ENCODE results near the gene LYPD3.

LYPD3 gene

GRCh38 chr19:43423779-43424178 is 41.6 kb downstream of the LYPD3 start:
- H3K4me3 ChIP-seq (ENCODE audit: low read depth, low read length) = no peak overlapping the region
- no peak for TF ChIP-seq CTCF (IDR thresholded peaks at IDR 0.05; ENCODE audit: low read depth, low read length)
- TF ChIP-seq MAX (IDR thresholded peaks at IDR 0.05; ENCODE audit: low read depth, low read length) = no peak
- TF ChIP-seq MYC (IDR thresholded peaks at IDR 0.05; ENCODE audit: low read depth, low read length) = no peak
- no peak for TF ChIP-seq POLR2A (IDR thresholded peaks at IDR 0.05; ENCODE audit: extremely low read depth, insufficient read length)
- DNase-seq (ENCODE audit: low read depth) = no peak

- no peak for TF ChIP-seq MYC (IDR thresholded peaks at IDR 0.05; ENCODE audit: low read depth, low read length)
- no peak for TF ChIP-seq POLR2A (IDR thresholded peaks at IDR 0.05; ENCODE audit: extremely low read depth, insufficient read length)
- TF ChIP-seq MAX (IDR thresholded peaks at IDR 0.05; ENCODE audit: low read depth, low read length) = no peak
- TF ChIP-seq CTCF (IDR thresholded peaks at IDR 0.05; ENCODE audit: low read depth, low read length) = no peak
- no peak overlapping the region for H3K4me3 ChIP-seq (ENCODE audit: low read depth, low read length)
- DNase-seq (ENCODE audit: low read depth) = no peak
Observed at GRCh38 chr19:43422689-43423066, 42.7 kb downstream of the LYPD3 start.

- TF ChIP-seq POLR2A (IDR thresholded peaks at IDR 0.05; ENCODE audit: extremely low read depth, insufficient read length) = no peak
- TF ChIP-seq MYC (IDR thresholded peaks at IDR 0.05; ENCODE audit: low read depth, low read length) = no peak
- no peak for TF ChIP-seq CTCF (IDR thresholded peaks at IDR 0.05; ENCODE audit: low read depth, low read length)
- no peak for TF ChIP-seq MAX (IDR thresholded peaks at IDR 0.05; ENCODE audit: low read depth, low read length)
- H3K4me3 ChIP-seq (ENCODE audit: low read depth, low read length) = no peak overlapping the region
- DNase-seq (ENCODE audit: low read depth) = no peak
Observed at GRCh38 chr19:43422000-43422688, 43.3 kb downstream of the LYPD3 start.

GRCh38 chr19:43420954-43421353 is 44.5 kb downstream of the LYPD3 start:
- H3K4me3 ChIP-seq (ENCODE audit: low read depth, low read length) = no peak overlapping the region
- TF ChIP-seq MAX (IDR thresholded peaks at IDR 0.05; ENCODE audit: low read depth, low read length) (no peak), MYC (IDR thresholded peaks at IDR 0.05; ENCODE audit: low read depth, low read length) (no peak), POLR2A (IDR thresholded peaks at IDR 0.05; ENCODE audit: extremely low read depth, insufficient read length) (no peak), CTCF (IDR thresholded peaks at IDR 0.05; ENCODE audit: low read depth, low read length) (no peak)
- no peak for DNase-seq (ENCODE audit: low read depth)

- no peak for DNase-seq (ENCODE audit: low read depth)
- no peak overlapping the region for H3K4me3 ChIP-seq (ENCODE audit: low read depth, low read length)
- no peak for TF ChIP-seq POLR2A (IDR thresholded peaks at IDR 0.05; ENCODE audit: extremely low read depth, insufficient read length)
- TF ChIP-seq MYC (IDR thresholded peaks at IDR 0.05; ENCODE audit: low read depth, low read length) = no peak
- TF ChIP-seq MAX (IDR thresholded peaks at IDR 0.05; ENCODE audit: low read depth, low read length) = no peak
- TF ChIP-seq CTCF (IDR thresholded peaks at IDR 0.05; ENCODE audit: low read depth, low read length) = no peak
Observed at GRCh38 chr19:43416951-43417623, 48.3 kb downstream of the LYPD3 start.
